Measurements from ENCODE around the gene RPL23.

Gene RPL23

DNA sequence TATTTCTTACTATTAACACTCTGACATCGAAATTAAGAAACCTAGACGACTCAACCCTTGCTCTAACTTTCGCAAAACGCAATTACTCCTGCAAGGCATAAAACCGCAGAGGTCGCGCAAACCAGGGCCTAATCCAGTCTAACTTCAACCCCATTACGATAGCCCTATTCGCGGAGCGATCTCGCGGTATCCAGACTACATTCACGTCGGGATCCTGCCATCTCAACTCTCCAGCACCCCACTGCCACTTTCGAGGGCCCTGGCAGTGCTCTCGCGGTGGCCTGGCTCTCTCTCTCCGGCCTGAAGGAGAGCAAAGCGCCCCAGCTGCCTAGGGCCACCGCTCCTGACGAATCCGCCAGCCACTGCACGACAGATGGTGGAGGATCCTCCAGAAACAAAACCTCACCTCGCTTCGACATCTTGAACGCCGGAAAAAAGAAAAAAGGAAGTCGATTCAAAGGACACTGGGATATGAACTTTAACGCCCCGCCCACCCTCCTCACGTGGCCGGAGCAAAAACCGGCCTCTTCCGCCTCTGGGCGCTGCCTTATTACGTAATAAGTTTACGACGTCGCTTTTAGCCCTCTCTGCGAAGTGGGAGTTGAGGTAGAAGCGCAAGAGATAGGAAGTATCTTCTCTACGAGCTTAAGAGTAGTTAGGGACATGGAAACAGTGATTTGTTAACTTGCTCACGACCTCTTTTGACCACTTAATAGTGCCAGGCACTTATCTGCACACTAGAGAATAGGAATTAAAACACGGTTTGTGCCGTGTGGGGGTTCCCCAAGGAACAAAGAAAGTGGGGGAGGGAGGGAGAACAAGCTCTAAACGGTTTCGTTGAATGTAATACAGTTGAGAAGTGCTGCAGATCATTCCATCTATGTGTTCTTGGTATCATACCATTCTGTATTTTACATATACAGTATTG is at the start of gene RPL23:
TSS of gene RPL23 (minus strand) at position 430 of the 928 bp plus-strand sequence. CDS start at position 419, 11 bp downstream.
- peak; percentile 94 to 96 for DNase-seq (ENCODE audit: low read depth in 2 of 2)

DNA sequence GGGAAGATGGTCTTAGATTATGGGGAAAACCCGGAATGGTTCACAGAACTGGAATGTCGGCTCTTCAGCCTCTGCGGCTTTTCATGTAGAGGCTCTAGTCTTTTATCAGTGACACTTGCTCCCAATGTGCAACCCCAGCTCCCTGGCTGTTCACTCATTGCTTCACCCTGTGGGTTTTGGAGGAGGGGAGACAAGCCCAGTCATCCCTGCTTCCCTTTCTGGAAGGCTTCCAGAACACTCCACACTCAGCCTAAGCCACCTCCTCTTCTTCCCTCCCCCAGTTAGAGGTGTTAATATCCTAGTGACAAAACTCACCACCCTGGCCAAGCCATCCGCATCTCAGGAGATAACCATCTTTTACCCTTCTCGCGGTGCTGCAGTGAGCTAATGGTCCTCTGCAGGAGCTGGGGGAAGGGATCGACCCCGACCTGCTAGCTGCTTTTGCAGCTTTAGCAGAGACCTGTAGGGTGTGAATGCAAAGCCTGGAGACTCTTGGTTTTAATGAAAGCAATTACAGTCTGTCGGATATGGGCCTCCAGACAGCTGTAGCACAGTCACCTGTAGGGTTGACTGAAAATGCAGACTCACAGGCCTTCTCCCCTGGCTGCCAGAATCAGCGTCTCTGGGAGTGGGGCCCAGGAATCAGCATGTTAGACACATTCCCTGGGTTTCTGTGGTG is 47.6 kb upstream of the RPL23 start:
- DNase-seq (ENCODE audit: low read depth in 2 of 2), result peak; percentile 93 to 94

GRCh38 chr17:38899421-38899820 is 45.9 kb upstream of the RPL23 start:
- no peak for DNase-seq (ENCODE audit: low read depth in 2 of 2)

GRCh38 chr17:38898812-38899348 is 45.4 kb upstream of the RPL23 start:
- no peak for DNase-seq (ENCODE audit: low read depth in 2 of 2)

GRCh38 chr17:38898291-38898679 is 44.8 kb upstream of the RPL23 start:
- DNase-seq (ENCODE audit: low read depth in 2 of 2), result no peak

DNA sequence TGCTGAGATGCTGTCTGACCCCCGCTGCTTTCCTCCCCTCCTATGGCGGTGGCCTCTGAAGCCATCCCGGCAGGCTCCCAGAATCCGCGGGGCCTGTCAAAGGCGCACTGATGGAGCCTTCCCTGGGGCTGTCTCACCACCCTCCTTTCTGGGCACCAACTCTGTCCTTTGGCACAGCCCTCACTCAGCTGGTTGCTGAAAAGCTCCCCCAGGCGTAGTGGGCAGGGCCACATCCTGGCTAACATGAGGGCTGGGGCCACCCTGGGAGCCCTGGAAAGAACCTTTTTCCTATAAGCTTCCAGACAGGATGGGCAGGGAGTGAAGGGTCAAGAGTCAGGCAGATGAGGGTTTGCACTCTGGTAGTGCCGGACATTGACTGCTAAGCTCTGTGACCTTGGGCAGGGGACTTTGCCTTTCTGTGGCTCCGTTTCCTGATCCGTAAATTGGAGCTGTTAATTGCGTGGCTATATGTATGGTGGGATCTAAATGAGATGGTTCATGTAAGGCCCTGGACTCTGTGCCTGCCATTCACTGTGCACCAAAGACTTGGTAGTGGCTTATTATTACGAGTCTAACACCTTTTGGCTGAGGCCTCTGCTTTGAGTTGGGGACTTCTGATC is 44.3 kb upstream of the RPL23 start:
- no peak for DNase-seq (ENCODE audit: low read depth in 2 of 2)

- DNase-seq (ENCODE audit: low read depth in 2 of 2), result no peak
Measured at GRCh38 chr17:38897176-38897575, 43.7 kb upstream of the RPL23 start.

DNA sequence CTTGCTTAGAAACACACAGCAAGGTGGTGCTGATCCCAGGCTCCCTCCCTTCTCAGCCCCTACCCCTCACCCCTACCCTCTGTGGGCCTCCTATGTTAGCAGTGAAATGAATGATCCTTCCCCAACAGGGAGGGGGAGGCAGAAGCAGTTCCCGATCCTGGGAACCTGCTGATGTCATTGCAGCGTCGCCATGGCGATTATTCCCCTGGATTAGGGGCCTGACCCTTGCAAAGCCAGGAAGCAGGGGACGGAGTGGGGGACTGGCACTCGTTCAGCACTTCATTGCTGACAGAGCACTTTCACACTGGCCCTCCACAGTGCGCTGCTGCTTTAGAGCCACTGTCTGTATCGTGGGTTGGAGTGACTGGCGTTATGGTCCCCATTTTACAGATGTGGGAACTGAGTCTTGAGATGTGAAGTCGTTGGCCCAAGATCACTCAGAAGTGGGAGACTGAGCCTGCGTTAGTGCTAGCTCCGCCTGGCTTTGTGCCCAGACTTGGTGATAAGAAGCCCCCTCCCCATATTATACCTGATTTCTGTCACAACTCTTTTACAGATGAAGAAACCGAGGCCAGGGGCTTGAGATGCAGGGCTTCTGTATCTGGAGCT is 42.9 kb upstream of the RPL23 start:
- no peak for DNase-seq (ENCODE audit: low read depth in 2 of 2)

GRCh38 chr17:38894276-38894675 is 40.8 kb upstream of the RPL23 start:
- no peak for DNase-seq (ENCODE audit: low read depth in 2 of 2)

GRCh38 chr17:38893607-38894006 is 40.1 kb upstream of the RPL23 start:
- no peak for DNase-seq (ENCODE audit: low read depth in 2 of 2)

GRCh38 chr17:38893113-38893512 is 39.6 kb upstream of the RPL23 start:
- DNase-seq (ENCODE audit: low read depth in 2 of 2), result no peak

DNA sequence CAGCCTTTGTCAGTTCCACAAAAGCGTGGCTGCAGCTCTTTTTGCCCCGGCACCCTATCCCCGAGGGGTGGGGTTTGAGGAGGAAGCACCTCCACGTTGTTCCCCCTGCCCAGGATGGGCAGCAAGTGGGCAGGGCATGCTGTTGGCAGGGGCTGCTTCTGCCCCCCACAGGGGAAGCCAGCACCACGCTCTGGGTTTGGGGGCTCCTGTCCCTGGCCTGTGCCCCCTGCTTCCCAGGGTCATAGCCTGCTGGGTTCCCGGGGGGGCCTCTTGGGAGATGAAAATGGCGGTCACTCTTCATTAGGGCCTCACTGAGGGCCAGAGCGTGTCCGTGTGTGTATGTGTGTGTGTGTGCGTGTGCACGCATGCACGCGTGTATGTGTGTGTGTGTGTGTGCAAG is 39.1 kb upstream of the RPL23 start:
- no peak for DNase-seq (ENCODE audit: low read depth in 2 of 2)

GRCh38 chr17:38892083-38892482 is 38.6 kb upstream of the RPL23 start:
- no peak for DNase-seq (ENCODE audit: low read depth in 2 of 2)

DNA sequence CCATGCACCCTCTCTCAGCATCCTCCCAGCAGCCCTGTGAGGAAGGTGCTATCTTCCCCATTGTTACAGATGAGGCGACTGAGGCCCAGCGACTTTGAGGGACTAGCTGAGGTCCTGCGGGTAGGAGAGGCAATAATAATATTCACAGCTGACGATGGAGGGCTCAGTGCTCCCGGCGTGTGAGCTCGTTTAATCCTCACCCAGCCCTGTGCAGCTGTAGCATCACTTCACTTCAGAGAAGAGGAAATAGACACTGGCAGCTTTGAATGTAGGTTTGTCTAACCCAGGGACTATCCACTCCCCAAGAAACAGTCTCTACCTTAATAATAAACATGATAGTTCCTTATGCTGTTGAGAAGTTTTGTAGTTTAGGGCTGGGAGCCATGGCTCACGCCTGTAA is 37.9 kb upstream of the RPL23 start:
- no peak for DNase-seq (ENCODE audit: low read depth in 2 of 2)

GRCh38 chr17:38890410-38890746 is 36.9 kb upstream of the RPL23 start:
- DNase-seq (ENCODE audit: low read depth in 2 of 2), result no peak

DNA sequence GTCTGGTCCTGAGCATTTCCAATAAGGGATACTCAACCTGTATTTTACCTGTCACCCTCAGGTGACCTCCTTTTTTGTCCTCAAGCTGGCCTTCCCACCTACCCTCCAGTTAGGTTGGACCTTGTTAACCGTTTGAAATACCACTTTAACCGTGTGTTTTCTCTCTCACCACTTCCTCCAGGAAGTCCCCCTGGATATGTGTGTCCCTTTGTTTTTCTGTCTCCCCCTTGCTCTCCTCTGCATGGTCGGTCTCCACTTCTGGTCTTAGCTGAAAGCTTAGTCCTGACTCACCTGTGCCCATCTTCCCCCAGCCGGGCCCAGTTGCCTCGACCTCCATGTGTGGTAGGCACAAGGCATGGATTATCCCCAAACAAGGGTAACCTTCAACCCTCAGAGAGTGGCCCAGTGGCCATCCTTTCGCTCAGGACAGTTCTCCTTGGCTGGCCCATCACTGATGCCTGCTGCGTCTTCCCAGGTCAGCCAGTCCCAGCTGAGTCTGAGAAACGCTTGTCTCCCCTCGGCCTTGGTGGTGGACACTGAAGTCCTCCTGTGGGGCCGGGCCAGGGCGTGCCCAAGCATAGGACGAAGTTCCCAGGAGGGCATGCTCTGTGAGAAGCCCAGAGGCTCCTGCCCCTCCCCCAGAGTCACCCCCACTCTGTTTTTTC is 36.4 kb upstream of the RPL23 start:
- no peak for DNase-seq (ENCODE audit: low read depth in 2 of 2)

- no peak for DNase-seq (ENCODE audit: low read depth in 2 of 2)
Measured at GRCh38 chr17:38888842-38889241, 35.3 kb upstream of the RPL23 start.

DNA sequence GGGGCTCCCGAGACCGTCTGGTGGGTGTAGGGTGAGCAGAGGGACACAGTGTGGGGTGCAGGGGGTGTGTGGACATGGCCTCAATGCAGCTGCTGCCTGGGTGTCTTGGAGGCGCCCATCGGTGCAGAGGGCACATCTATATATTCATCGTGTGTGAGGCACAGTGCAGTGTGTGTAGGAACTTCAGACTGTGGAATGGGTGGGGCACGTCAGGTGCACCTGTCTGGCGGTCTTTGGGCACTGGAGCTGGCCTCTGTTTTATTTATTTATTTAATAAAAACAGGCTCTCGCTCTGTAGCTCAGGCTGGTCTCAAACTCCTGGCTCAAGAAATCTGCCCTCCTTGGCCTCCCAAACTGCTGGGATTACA is 33.1 kb upstream of the RPL23 start:
- no peak for DNase-seq (ENCODE audit: low read depth in 2 of 2)

DNA sequence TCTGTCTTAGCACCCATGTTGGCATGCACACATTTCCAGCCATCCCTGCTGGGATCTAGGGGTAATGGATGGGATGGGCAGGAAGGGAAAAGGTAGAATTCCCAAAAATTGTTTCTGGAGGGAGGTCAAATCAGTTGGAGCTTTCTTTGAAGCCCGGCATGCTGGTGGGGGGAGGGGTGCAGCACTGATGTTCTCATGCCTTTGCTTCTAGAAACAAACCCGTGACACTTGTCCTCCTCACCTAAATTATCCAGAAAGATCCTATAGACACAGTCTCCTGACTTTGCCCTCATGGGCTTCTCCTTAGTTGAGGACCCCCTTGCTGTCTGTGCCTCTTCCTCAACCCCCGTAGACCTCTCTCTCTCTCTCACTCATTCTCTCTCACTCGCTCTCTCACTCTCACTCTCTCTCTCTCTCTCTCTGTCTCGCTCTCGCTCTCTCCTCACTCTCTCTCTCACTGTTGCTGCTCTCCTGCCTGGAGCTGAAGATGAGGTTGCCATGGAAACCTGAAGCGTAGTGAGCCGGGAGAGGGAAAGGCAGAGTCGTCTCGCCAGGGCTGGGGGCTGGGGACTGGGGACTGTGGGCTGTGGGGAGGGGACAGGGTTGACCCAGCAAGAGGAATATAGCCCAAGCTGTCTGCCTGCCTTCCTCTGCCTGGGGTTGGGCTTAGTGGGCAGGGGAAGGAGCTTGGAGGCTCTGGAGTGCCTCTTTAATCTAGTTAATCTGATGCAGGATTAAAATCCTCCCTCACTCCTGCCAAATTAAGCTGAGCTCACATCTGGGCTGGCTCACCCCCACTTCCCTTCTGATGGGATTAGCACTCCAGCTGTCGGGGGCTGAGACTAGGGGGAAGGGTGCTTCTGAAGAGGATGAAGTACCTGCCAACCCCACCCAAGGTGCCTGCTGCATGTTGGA is 32.5 kb upstream of the RPL23 start:
- no peak for DNase-seq (ENCODE audit: low read depth in 2 of 2)

- DNase-seq (ENCODE audit: low read depth in 2 of 2), result no peak
Measured at GRCh38 chr17:38885044-38885727, 31.7 kb upstream of the RPL23 start.

All from fibroblast of skin of left quadriceps (primary cell).